ENCODE results near the gene NUDT22. TPM values are rescaled to one million over a fixed set of nuclear protein-coding genes. Genes with fewer than 3 reads are reported as not detected.

Gene NUDT22
- total and polyA plus RNA-seq, 8 donors = 35.1 to 363 (median 112) TPM

DNA sequence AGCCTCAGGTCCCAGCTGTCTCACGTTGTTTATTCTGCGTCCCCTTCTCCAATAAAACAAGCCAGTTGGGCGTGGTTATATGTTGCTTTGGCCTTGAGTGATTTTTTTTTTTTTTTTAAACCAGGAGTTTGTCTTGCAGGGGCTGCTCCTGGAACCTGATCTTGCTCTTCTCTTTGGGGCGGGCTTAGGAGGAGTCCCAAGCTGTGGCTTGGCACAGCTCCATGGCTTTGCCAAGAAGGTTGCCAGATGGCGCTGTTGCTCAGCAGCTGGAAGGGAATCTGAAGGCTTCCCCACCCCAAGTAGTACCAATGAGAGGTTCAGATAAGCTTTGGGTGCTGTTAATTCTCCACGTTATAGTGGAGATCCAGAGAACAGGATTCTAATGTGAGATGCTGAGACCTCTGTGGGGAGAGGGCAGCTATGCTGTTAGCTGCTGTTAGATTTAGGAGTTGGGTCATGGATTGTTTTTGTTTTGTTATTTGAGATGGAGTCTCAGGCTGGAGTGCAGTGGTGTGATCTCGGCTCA is 21.5 kb upstream of the NUDT22 start:
- H3K27ac ChIP-seq = peak overlapping the region in 3 of 5 donors; percentile 85 to 91 (median 87)
- no peaks in the 10 kb centered on the region for H3K9me3 ChIP-seq
- DNase-seq = peak; percentile 94 to 95
- peak; percentile 52 to 92 (median 68) for TF ChIP-seq POLR2AphosphoS5 (IDR thresholded peaks at IDR 0.05)
- TF ChIP-seq, protein P1, sequence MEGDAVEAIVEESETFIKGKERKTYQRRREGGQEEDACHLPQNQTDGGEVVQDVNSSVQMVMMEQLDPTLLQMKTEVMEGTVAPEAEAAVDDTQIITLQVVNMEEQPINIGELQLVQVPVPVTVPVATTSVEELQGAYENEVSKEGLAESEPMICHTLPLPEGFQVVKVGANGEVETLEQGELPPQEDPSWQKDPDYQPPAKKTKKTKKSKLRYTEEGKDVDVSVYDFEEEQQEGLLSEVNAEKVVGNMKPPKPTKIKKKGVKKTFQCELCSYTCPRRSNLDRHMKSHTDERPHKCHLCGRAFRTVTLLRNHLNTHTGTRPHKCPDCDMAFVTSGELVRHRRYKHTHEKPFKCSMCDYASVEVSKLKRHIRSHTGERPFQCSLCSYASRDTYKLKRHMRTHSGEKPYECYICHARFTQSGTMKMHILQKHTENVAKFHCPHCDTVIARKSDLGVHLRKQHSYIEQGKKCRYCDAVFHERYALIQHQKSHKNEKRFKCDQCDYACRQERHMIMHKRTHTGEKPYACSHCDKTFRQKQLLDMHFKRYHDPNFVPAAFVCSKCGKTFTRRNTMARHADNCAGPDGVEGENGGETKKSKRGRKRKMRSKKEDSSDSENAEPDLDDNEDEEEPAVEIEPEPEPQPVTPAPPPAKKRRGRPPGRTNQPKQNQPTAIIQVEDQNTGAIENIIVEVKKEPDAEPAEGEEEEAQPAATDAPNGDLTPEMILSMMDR (IDR thresholded peaks at IDR 0.05) = peak in 5 of 7 experiments; percentile 57 to 80 (median 66)
- no peak for TF ChIP-seq EP300 (IDR thresholded peaks at IDR 0.05)
- TF ChIP-seq POLR2A (IDR thresholded peaks at IDR 0.05) = no peak
- 17 to 31% (median 23%) methylated on average over 7 of the region's 7 CpGs for WGBS, 5 donors
- no peaks in the 10 kb centered on the region for H3K27me3 ChIP-seq
- no peak overlapping the region for H3K4me3 ChIP-seq
- intact Hi-C loops (cut with DNase I; ENCODE audit: low total_unique reads) = loop anchor here (10.0 kb wide), 1 partner anchor 90 kb away; the partner anchor contains the start of gene KCNK4
- peaks cover 46 to 73% (median 57%) of the 10 kb centered on the region in 4 donors for H3K36me3 ChIP-seq
- peaks cover 41 to 58% (median 49%) of the 10 kb centered on the region in 4 donors for H3K4me1 ChIP-seq

DNA sequence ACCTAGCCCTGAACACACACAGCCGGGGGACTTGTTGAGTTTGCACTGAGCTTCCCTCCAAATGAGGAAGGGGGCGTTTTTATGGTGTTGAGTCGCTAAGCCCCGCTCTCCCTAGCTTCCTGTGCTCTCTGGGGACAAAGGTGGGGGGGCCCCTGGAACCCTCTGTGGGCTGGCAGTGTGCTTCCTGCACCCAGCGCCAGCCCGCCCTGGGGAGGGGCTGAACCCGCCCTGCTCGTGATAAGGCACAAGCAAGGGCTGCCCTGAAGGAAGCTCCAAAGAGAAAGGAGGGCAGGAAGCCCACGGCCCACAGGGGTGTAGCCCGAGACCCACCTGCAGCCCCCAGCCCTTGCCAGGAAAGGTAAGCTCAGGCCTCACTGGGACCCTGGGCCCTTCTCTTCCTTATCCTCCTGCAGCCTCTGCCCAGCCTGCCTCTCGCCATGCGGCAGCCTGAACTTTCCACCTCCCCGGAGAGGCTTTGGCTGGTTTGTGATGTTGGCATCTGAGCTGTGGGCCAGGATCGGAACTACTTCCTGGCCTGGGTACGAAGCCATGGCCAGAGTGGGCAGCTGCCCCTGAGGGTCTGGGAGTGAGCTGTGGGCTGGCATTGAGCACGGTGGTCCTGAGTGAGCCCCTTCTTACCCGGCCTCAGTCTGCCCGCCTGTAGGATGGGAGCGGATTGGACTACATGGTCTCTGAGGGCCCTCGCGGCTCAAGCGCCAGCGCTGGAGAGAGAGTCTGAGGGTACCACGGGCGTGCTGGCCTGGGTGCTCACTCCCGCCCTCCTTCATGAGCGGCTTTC is 19.4 kb upstream of the NUDT22 start, which contains the start of gene FERMT3:
Gene FERMT3, plus strand, starts transcription at position 265 of the 799 bp plus-strand sequence. CDS start 644 bp downstream, outside the sequence.
- peak; percentile 83 to 87 for DNase-seq
- intact Hi-C loops (cut with DNase I; ENCODE audit: low total_unique reads) = loop anchor here (10.0 kb wide), 1 partner anchor 88 kb away; the partner anchor contains the start of gene KCNK4
- peaks cover 41 to 58% (median 49%) of the 10 kb centered on the region in 4 donors for H3K4me1 ChIP-seq
- H3K27me3 ChIP-seq = no peaks in the 10 kb centered on the region
- peak within 1 kb of the TSS; percentile 38 to 52 (median 48) for H3K4me3 ChIP-seq
- H3K27ac ChIP-seq = peak within 1 kb of the TSS; percentile 57 to 91 (median 86)
- TF ChIP-seq EP300 (IDR thresholded peaks at IDR 0.05) (no peak), POLR2AphosphoS5 (IDR thresholded peaks at IDR 0.05) (peak in 2 of 3 donors; percentile 43 to 77)
- H3K9me3 ChIP-seq = no peaks in the 10 kb centered on the region
- H3K36me3 ChIP-seq = peaks cover 27 to 70% (median 52%) of the 10 kb centered on the region in 4 donors
- 29 to 63% (median 39%) methylated on average over 14 to 27 of the region's 27 CpGs for WGBS, 5 donors

DNA sequence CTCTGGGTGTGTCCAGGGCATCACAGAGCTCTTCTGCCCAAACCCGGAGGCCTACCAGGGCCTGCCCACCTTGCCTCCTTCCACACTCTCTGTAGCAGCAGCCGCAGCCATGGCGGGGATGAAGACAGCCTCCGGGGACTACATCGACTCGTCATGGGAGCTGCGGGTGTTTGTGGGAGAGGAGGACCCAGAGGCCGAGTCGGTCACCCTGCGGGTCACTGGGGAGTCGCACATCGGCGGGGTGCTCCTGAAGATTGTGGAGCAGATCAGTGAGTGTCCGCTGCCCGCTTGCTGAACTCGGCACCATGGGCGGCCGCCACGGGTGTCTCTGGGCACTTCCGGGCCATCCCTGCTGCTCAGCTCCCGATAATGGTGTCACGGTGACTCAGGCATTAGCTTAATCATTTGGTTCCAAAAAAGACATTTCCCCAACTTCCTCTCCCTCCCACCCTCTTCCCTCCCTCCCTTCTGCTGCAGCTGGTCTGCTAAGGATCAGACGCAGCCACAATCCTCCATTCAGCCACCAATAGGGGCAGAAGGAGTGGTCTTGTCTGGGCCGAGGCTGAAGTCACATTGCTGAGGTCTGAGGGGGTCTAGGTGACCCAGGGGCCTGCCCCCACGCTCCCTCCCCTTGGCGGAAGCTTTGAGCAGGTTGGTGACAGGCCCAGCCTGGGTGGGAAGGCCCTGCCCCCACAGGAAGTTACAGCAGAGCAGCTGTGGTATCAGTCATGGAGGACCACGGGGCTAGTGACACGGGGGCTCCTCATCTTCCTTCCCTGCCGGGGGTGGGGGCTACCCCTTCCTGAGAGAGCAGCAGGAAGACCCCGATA is 18.6 kb upstream of the NUDT22 start:
- no peak for TF ChIP-seq EP300 (IDR thresholded peaks at IDR 0.05)
- peak in 2 of 3 donors; percentile 34 to 41 for TF ChIP-seq POLR2AphosphoS5 (IDR thresholded peaks at IDR 0.05)
- intact Hi-C loops (cut with DNase I; ENCODE audit: low total_unique reads) = loop anchor here (10.0 kb wide), 1 partner anchor 87 kb away; the partner anchor contains the start of gene KCNK4

DNA sequence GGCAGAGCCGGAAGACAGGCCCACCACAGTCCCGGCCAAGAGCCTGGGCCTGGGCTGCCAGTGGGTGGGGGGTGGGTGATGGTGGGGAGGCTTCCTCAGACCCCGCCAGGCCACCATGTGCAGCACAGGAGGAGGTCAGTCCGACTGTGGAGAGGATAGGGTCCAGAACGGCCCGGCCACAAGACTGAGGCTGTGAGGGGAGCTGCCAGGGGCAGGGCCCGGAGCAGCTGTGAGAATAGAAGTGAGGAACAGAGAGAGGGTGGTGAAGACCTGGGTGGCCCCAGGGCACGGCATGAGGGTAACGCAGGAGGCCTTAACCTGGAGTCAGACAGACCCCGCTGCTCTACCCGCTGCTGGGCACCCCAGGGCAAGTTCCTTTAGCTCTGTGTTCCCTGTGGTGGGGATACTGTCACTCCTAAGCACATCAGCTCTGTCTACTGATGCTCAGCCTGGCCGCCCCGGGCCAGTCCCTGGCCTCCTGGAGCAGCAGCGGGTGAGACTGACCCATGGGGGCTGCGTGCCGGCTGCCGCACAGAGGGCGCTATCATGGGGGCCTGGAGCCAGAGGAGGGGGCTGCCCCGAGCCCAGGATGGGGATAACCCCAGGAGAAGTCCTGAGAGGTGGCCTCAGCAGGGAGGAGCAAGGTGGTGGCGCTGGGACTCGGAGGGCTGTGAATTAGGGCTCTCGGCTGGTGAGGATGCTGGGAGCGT is 17.8 kb upstream of the NUDT22 start:
- no peaks in the 10 kb centered on the region for H3K9me3 ChIP-seq
- H3K4me1 ChIP-seq = peaks cover 41 to 58% (median 49%) of the 10 kb centered on the region in 4 donors
- H3K36me3 ChIP-seq = peaks cover 11 to 67% (median 47%) of the 10 kb centered on the region in 4 donors
- intact Hi-C loops (cut with DNase I; ENCODE audit: low total_unique reads) = loop anchor here (10.0 kb wide), 1 partner anchor 87 kb away; the partner anchor contains the start of gene KCNK4
- no peak for DNase-seq
- no peaks in the 10 kb centered on the region for H3K27me3 ChIP-seq
- TF ChIP-seq, protein P1 (IDR thresholded peaks at IDR 0.05) = no peak
- TF ChIP-seq EP300 (IDR thresholded peaks at IDR 0.05) = no peak
- peak overlapping the region; percentile 8 to 91 (median 86) for H3K27ac ChIP-seq
- 81 to 89% (median 84%) methylated on average over 19 to 23 of the region's 23 CpGs for WGBS, 5 donors
- peak overlapping the region; percentile 38 to 52 (median 48) for H3K4me3 ChIP-seq

More for the DNA sequence above, 18.6 kb upstream of the NUDT22 start:
- H3K4me1 ChIP-seq = peaks cover 41 to 58% (median 49%) of the 10 kb centered on the region in 4 donors
- no peaks in the 10 kb centered on the region for H3K27me3 ChIP-seq
- peak overlapping the region; percentile 38 to 52 (median 48) for H3K4me3 ChIP-seq
- WGBS, 5 donors = 51 to 59% (median 52%) methylated on average over 21 to 30 of the region's 30 CpGs
- peak; percentile 55 to 85 for DNase-seq
- peaks cover 19 to 70% (median 52%) of the 10 kb centered on the region in 4 donors for H3K36me3 ChIP-seq
- no peaks in the 10 kb centered on the region for H3K9me3 ChIP-seq
- peak overlapping the region; percentile 57 to 91 (median 86) for H3K27ac ChIP-seq

Measured in stomach (tissue), 9 donors.